Endothelial cell of umbilical vein (primary cell): ENCODE measurements around the gene MDH2. TPM values are rescaled to one million over a fixed set of nuclear protein-coding genes. Genes with fewer than 3 reads are reported as not detected.

Experiments
- BruUV-seq: library from RNA; stranded (reverse); fragments of 400-500 nt; replicated peaks from 2 replicates; lab custom pipeline; 2021; lab: Mats Ljungman, UMichigan
- CTCF ChIA-PET: fragments of 300-600, 350-600 bp; sonication (Branson Sonifier 250); formaldehyde crosslinking; loops from one replicate; lab custom pipeline; 2021; ENCODE audit warnings: antibody characterized with exemption, inconsistent platforms; lab: Charles Lee
- POLR2A ChIA-PET: fragments of 300-600, 350-600 bp; sonication (Branson Sonifier 250); formaldehyde crosslinking; loops from one replicate; lab custom pipeline; 2021; ENCODE audit warnings: antibody characterized with exemption, inconsistent platforms; lab: Charles Lee
- DNase-seq: peaks from one replicate; pipeline ENCODE4 v3.0.0-alpha.2; 2011; ENCODE audit warnings: low read depth, low spot score
- FAIRE-seq: peaks from 2 replicates; lab custom pipeline; 2011; peaks lifted over from hg19 to GRCh38; lab: Jason Lieb, UNC
- H2AFZ ChIP-seq: 2 replicates; pipeline ENCODE4 v1.6.0; 2012; ENCODE audit warnings: low read depth, low read length, control low read depth, inconsistent platforms
- H3K27ac ChIP-seq: 2 replicates; pipeline ENCODE4 v1.5.1; 2011; ENCODE audit warnings: low read depth, mild to moderate bottlenecking, control low read depth, low read length, moderate library complexity; ENCODE audit not compliant: insufficient read depth
- H3K27me3 ChIP-seq, 2 experiments: 2 replicates each; pipeline versions ENCODE4 v1.6.0 to v1.6.1; 2011; ENCODE audit warnings: low read length in 2 of 2, mixed read lengths in 1 of 2; ENCODE audit not compliant: control insufficient read depth in 2 of 2, insufficient read depth in 2 of 2
- H3K36me3 ChIP-seq, 2 experiments: 2 replicates in 1 of 2; 3 replicates in 1 of 2; pipeline ENCODE4 v1.5.1; 2011; ENCODE audit warnings: low read length in 2 of 2, mild to moderate bottlenecking in 1 of 2, moderate library complexity in 1 of 2; ENCODE audit not compliant: control insufficient read depth in 2 of 2, insufficient read depth in 2 of 2; ENCODE audit errors: extremely low read depth in 1 of 2
- H3K4me1 ChIP-seq: 3 replicates; pipeline ENCODE4 v1.5.1; 2011; ENCODE audit warnings: mild to moderate bottlenecking, low read length; ENCODE audit not compliant: control insufficient read depth, insufficient read depth; ENCODE audit errors: extremely low read depth
- H3K4me2 ChIP-seq: 2 replicates; pipeline ENCODE4 v1.6.1; 2011; ENCODE audit warnings: low read length, control low read depth, mixed read lengths; ENCODE audit not compliant: insufficient read depth
- H3K4me3 ChIP-seq, 3 experiments: fragments of 200-600 bp in 1 of 3; sonication (generic), shearing (Covaris generic) in 1 of 3; replicated peaks in 1 of 3; 2 replicates each; pipeline ENCODE4 v1.5.1; 2011 to 2016; ENCODE audit warnings: control low read depth in 3 of 3, low read length in 3 of 3, mild to moderate bottlenecking in 2 of 3, inconsistent platforms in 1 of 3, low read depth in 1 of 3, moderate library complexity in 1 of 3; ENCODE audit not compliant: insufficient read depth in 1 of 3
- H3K79me2 ChIP-seq: 2 replicates; pipeline ENCODE4 v1.6.0; 2012; ENCODE audit warnings: low read length, inconsistent platforms; ENCODE audit not compliant: control insufficient read depth, insufficient read depth
- H3K9ac ChIP-seq: replicated peaks from 2 replicates; pipeline ENCODE3; 2011; ENCODE audit warnings: low read length, control low read depth; ENCODE audit not compliant: insufficient read depth; ENCODE audit errors: extremely low read depth
- H3K9me1 ChIP-seq: replicated peaks from 3 replicates; pipeline ENCODE4 v1.6.0; 2011; ENCODE audit warnings: mild to moderate bottlenecking, low read length; ENCODE audit not compliant: control insufficient read depth, insufficient read depth; ENCODE audit errors: extremely low read depth
- H3K9me3 ChIP-seq: replicated peaks from 2 replicates; pipeline ENCODE4 v1.5.1; 2012; ENCODE audit warnings: low read length, inconsistent platforms; ENCODE audit not compliant: control insufficient read depth, insufficient read depth
- H4K20me1 ChIP-seq: replicated peaks from 2 replicates; pipeline ENCODE3; 2011; ENCODE audit warnings: mild to moderate bottlenecking, low read length; ENCODE audit not compliant: control insufficient read depth, insufficient read depth; ENCODE audit errors: extremely low read depth
- CTCF ChIP-seq, 2 donors: IDR thresholded peaks; 1 replicate in 1 of 2; 2 replicates in 1 of 2; pipeline ENCODE4 v1.5.1; 2011; ENCODE audit warnings: low read length in 2 of 2, mild to moderate bottlenecking in 2 of 2, moderate library complexity in 2 of 2, control low read depth in 1 of 2, inconsistent platforms in 1 of 2, low read depth in 1 of 2; ENCODE audit not compliant: insufficient read depth in 1 of 2; ENCODE audit errors: extremely low read depth in 1 of 2
- EZH2 ChIP-seq: IDR thresholded peaks from 2 replicates; pipeline ENCODE4 v1.6.1; 2012; ENCODE audit warnings: borderline replicate concordance, low read depth, mild to moderate bottlenecking, moderate library complexity, low read length, inconsistent platforms; ENCODE audit not compliant: severe bottlenecking
- FOS ChIP-seq: IDR thresholded peaks from 2 replicates; pipeline ENCODE4 v1.6.1; 2011; ENCODE audit warnings: mild to moderate bottlenecking, low read length, moderate library complexity, borderline replicate concordance; ENCODE audit not compliant: insufficient read depth
- GATA2 ChIP-seq: IDR thresholded peaks from 2 replicates; pipeline ENCODE4 v1.7.0; 2011; ENCODE audit warnings: low read depth, mild to moderate bottlenecking, moderate library complexity, mixed read lengths, low read length; ENCODE audit not compliant: insufficient read length, insufficient read depth
- JUN ChIP-seq: IDR thresholded peaks from 2 replicates; pipeline ENCODE4 v1.6.1; 2011; ENCODE audit warnings: borderline replicate concordance, low read depth; ENCODE audit not compliant: insufficient read length, insufficient read depth
- MAX ChIP-seq: IDR thresholded peaks from 2 replicates; pipeline ENCODE4 v1.6.1; 2011; ENCODE audit not compliant: insufficient read depth, insufficient read length
- MYC ChIP-seq: IDR thresholded peaks from one replicate; pipeline ENCODE4 v1.6.1; 2011; ENCODE audit warnings: mild to moderate bottlenecking, low read depth, low read length
- POLR2A ChIP-seq: IDR thresholded peaks from 2 replicates; pipeline ENCODE4 v1.6.1; 2012; ENCODE audit warnings: low read depth, mild to moderate bottlenecking, control low read depth, low read length
- POLR2AphosphoS5 ChIP-seq: IDR thresholded peaks from 2 replicates; pipeline ENCODE4 v1.6.1; 2012; ENCODE audit warnings: low read depth, mild to moderate bottlenecking, control low read depth, low read length, moderate library complexity; ENCODE audit not compliant: insufficient read depth
- dilution Hi-C: fragments of 300-500 bp; cut with MboI; formaldehyde crosslinking; loops from one replicate; pipeline ENCODE4 v1.15.0; 2019; ENCODE audit warnings: low sequenced_read_pairs; ENCODE audit not compliant: extremely low pct_ligation_motif_present
- intact Hi-C: fragments of 100-400 bp; cut with micrococcal nuclease; formaldehyde crosslinking; loops from one replicate; pipeline ENCODE4 v1.10.0; 2022
- polyA plus RNA-seq, 4 experiments: library from polyadenylated mRNA; depleted of rRNA in 3 of 4; stranded (reverse) in 3 of 4; unstranded in 1 of 4; fragments of >200 nt; gene quantifications; 2 replicates each; pipeline versions ENCODE4 v1.2.1 to v1.2.3, GENCODE V29; 2011 to 2012; ENCODE audit warnings: missing spikeins in 1 of 4
- total RNA-seq: library from RNA; stranded (reverse); gene quantifications from 2 replicates; pipeline ENCODE4 v1.2.3, GENCODE V29; 2021

Gene MDH2
- total and polyA plus RNA-seq, 2 donors (not counting 3 experiments of a cell fraction or from before 2014, with no cell fraction given): 123 to 175 TPM

- ChIA-PET CTCF (interaction anchor here (1.9 kb wide), 1 partner anchor 17 kb away, joined by 7 read pairs; no protein-coding TSS in a partner anchor), POLR2A (no interaction called here)
- H4K20me1 ChIP-seq: no peaks in the 10 kb centered on the region
- DNase-seq: no peak
- H3K27ac ChIP-seq: no peak overlapping the region
- intact Hi-C loops (no loop called here), dilution Hi-C loops (no loop called here)
- peaks cover 0 to 20% of the 10 kb centered on the region in 2 experiments for H3K36me3 ChIP-seq
- no peaks in the 10 kb centered on the region for H3K9me1 ChIP-seq
- H2AFZ ChIP-seq: no peak overlapping the region
- H3K4me1 ChIP-seq: no peaks in the 10 kb centered on the region
- H3K9ac ChIP-seq: no peak overlapping the region
- no peak for FAIRE-seq
- no peaks in the 10 kb centered on the region for H3K27me3 ChIP-seq
- no peaks in the 10 kb centered on the region for H3K9me3 ChIP-seq
- H3K79me2 ChIP-seq: no peaks in the 10 kb centered on the region
- no TSS peak for BruUV-seq
- no peak overlapping the region for H3K4me2 ChIP-seq
- no peak for TF ChIP-seq POLR2A
- TF ChIP-seq MYC: no peak
- TF ChIP-seq EZH2: no peak
- TF ChIP-seq FOS: no peak
- TF ChIP-seq CTCF (IDR thresholded peaks at IDR 0.05; ENCODE audit: extremely low read depth in 1 of 2, insufficient read depth in 1 of 2, low read depth in 1 of 2, low read length in 2 of 2): no peak
- H3K4me3 ChIP-seq: no peak overlapping the region
Measured at GRCh38 chr7:76002822-76003221, 45.1 kb upstream of the MDH2 start.

- CTCF ChIA-PET: interaction anchor here (1.9 kb wide), 1 partner anchor 17 kb away, joined by 7 read pairs; no protein-coding TSS in a partner anchor
Measured at GRCh38 chr7:76003351-76003750, 44.6 kb upstream of the MDH2 start.

More at GRCh38 chr7:76003351-76003750, 44.6 kb upstream of the MDH2 start:
- no TSS peak for BruUV-seq
- POLR2A ChIA-PET: no interaction called here
- Histone ChIP-seq H3K9me3 (no peaks in the 10 kb centered on the region), H3K9ac (no peak overlapping the region), H3K9me1 (no peaks in the 10 kb centered on the region), H3K36me3 (peaks cover 0 to 20% of the 10 kb centered on the region in 2 experiments), H3K4me3 (no peak overlapping the region), H3K4me2 (no peak overlapping the region), H3K27ac (no peak overlapping the region), H3K27me3 (no peaks in the 10 kb centered on the region), H4K20me1 (no peaks in the 10 kb centered on the region), H2AFZ (no peak overlapping the region), H3K79me2 (no peaks in the 10 kb centered on the region), H3K4me1 (peaks cover 1% of the 10 kb centered on the region)
- intact Hi-C loops (no loop called here), dilution Hi-C loops (no loop called here)
- DNase-seq (no peak), FAIRE-seq (no peak)
- TF ChIP-seq MAX: no peak
- TF ChIP-seq POLR2AphosphoS5: no peak
- no peak for TF ChIP-seq MYC
- TF ChIP-seq CTCF (IDR thresholded peaks at IDR 0.05; ENCODE audit: extremely low read depth in 1 of 2, insufficient read depth in 1 of 2, low read depth in 1 of 2, low read length in 2 of 2): no peak
- TF ChIP-seq JUN: no peak
- TF ChIP-seq GATA2: no peak
- TF ChIP-seq FOS: no peak
- TF ChIP-seq POLR2A: no peak
- no peak for TF ChIP-seq EZH2
